HCT116 (cell line): Measurements from ENCODE around the gene CDK7. TPM values are rescaled to one million over a fixed set of nuclear protein-coding genes. Genes with fewer than 3 reads are reported as not detected.

Source experiments
- ATAC-seq: fragments of 200-7000 bp; cut with Tn5 transposase; 2 replicates; pipeline ENCODE4 v1.9.1; 2020; ENCODE audit warnings: mild to moderate bottlenecking, moderate library complexity
- BruUV-seq: library from RNA; stranded (reverse); fragments of 400-500 nt; replicated peaks from 2 replicates; lab custom pipeline; 2021; lab: Mats Ljungman, UMichigan
- CTCF ChIA-PET: fragments of 300-600 bp; sonication (Branson Sonifier 250); formaldehyde crosslinking; loops from one replicate; lab custom pipeline; 2021; ENCODE audit warnings: antibody characterized with exemption; lab: Charles Lee
- POLR2A ChIA-PET: fragments of 300-600, 350-600 bp; sonication (Branson Sonifier 250); formaldehyde crosslinking; loops from one replicate; lab custom pipeline; 2021; ENCODE audit warnings: antibody characterized with exemption; lab: Charles Lee
- RAD21 ChIA-PET, 2 experiments: fragments of 300-600 bp; sonication (Branson Sonifier 250); formaldehyde crosslinking; loops; one replicate each; lab custom pipeline; 2023; ENCODE audit warnings: low total read pairs in 2 of 2; ENCODE audit not compliant: uncharacterized antibody in 2 of 2, unreplicated experiment in 2 of 2, low non-redundant PET in 1 of 2; lab: Charles Lee
- DNase-seq: peaks from one replicate; pipeline ENCODE4 v3.0.0-alpha.2; 2010; ENCODE audit warnings: low read depth, low spot score
- H2AFZ ChIP-seq: fragments of 200-600 bp; shearing (Covaris generic), sonication (generic); 2 replicates; pipeline ENCODE4 v1.6.1; 2017; ENCODE audit warnings: low read depth, mixed run types, mixed read lengths, antibody characterized with exemption, low read length; ENCODE audit not compliant: poor library complexity, severe bottlenecking
- H3K27ac ChIP-seq: 2 replicates; pipeline ENCODE4 v1.5.1; 2012; ENCODE audit warnings: low read depth, low read length
- H3K27me3 ChIP-seq: fragments of 200-600 bp; sonication (generic); 2 replicates; pipeline ENCODE4 v1.6.1; 2016; ENCODE audit warnings: mixed run types, low read length, mixed read lengths; ENCODE audit not compliant: insufficient read depth
- H3K36me3 ChIP-seq, 2 experiments: fragments of 200-500 bp in 1 of 2; fragments of 200-600 bp in 1 of 2; sonication (Bioruptor generic) in 1 of 2; sonication (generic) in 1 of 2; 2 replicates each; pipeline versions ENCODE4 v1.5.1 to v1.6.1; 2014 to 2016; ENCODE audit warnings: low read length in 2 of 2, inconsistent platforms in 1 of 2, mixed read lengths in 1 of 2, mixed run types in 1 of 2; ENCODE audit not compliant: insufficient read depth in 2 of 2, control insufficient read depth in 1 of 2
- H3K4me1 ChIP-seq, 2 experiments: fragments of 200-600 bp in 1 of 2; sonication (generic) in 1 of 2; 2 replicates each; pipeline versions ENCODE4 v1.5.1 to v1.6.1; 2012 to 2017; ENCODE audit warnings: low read length in 2 of 2, inconsistent platforms in 1 of 2, mild to moderate bottlenecking in 1 of 2, mixed read lengths in 1 of 2, mixed run types in 1 of 2, moderate library complexity in 1 of 2; ENCODE audit not compliant: insufficient read depth in 2 of 2, control insufficient read depth in 1 of 2
- H3K4me2 ChIP-seq: fragments of 200-600 bp; sonication (generic); 2 replicates; pipeline ENCODE4 v1.6.1; 2017; ENCODE audit warnings: mixed run types, low read length, mixed read lengths
- H3K4me3 ChIP-seq, 2 experiments: fragments of 200-600 bp in 1 of 2; sonication (generic) in 1 of 2; replicated peaks in 1 of 2; 2 replicates each; pipeline ENCODE4 v1.5.1; 2011 to 2016; ENCODE audit warnings: low read length in 2 of 2, control low read depth in 1 of 2, low read depth in 1 of 2, mild to moderate bottlenecking in 1 of 2, mixed read lengths in 1 of 2, mixed run types in 1 of 2
- H3K79me2 ChIP-seq: fragments of 200-600 bp; sonication (generic); 2 replicates; pipeline ENCODE4 v1.6.1; 2017; ENCODE audit warnings: mild to moderate bottlenecking, mixed run types, low read length, moderate library complexity, mixed read lengths; ENCODE audit not compliant: insufficient read depth
- H3K9ac ChIP-seq: fragments of 200-600 bp; sonication (generic); 2 replicates; pipeline ENCODE4 v1.6.1; 2016; ENCODE audit warnings: low read length, mixed read lengths
- H3K9me2 ChIP-seq: fragments of 200-600 bp; sonication (generic), shearing (Covaris generic); 2 replicates; pipeline ENCODE4 v1.6.1; 2017; ENCODE audit warnings: mixed run types, mild to moderate bottlenecking, moderate library complexity; ENCODE audit not compliant: insufficient read depth
- H3K9me3 ChIP-seq, 2 experiments: fragments of 200-500 bp in 1 of 2; fragments of 200-600 bp in 1 of 2; sonication (Bioruptor generic) in 1 of 2; sonication (generic) in 1 of 2; 2 replicates each; pipeline ENCODE4 v1.6.1; 2014 to 2017; ENCODE audit warnings: low read length in 2 of 2, mixed read lengths in 2 of 2, inconsistent platforms in 1 of 2, low read depth in 1 of 2, mild to moderate bottlenecking in 1 of 2, mixed run types in 1 of 2, moderate library complexity in 1 of 2; ENCODE audit not compliant: control insufficient read depth in 1 of 2, insufficient read depth in 1 of 2
- H4K20me1 ChIP-seq: fragments of 200-600 bp; sonication (generic), shearing (Covaris generic); 2 replicates; pipeline ENCODE4 v1.6.1; 2017; ENCODE audit warnings: mixed run types, mild to moderate bottlenecking, moderate library complexity; ENCODE audit not compliant: insufficient read depth
- CBX3 ChIP-seq: IDR thresholded peaks from 2 replicates; pipeline ENCODE4 v1.6.1; 2012; ENCODE audit warnings: low read depth
- CEBPB ChIP-seq: IDR thresholded peaks from 2 replicates; pipeline ENCODE4 v1.6.1; 2012; ENCODE audit warnings: low read depth
- EGR1 ChIP-seq: IDR thresholded peaks from 2 replicates; pipeline ENCODE4 v1.6.1; 2012; ENCODE audit warnings: low read depth
- ELF1 ChIP-seq: IDR thresholded peaks from 2 replicates; pipeline ENCODE4 v1.6.1; 2012; ENCODE audit warnings: low read depth, borderline replicate concordance
- EZH2 ChIP-seq: fragments of 200-600 bp; sonication (generic); IDR thresholded peaks from 2 replicates; pipeline ENCODE4 v1.6.1; 2017; ENCODE audit warnings: antibody characterized with exemption, mixed run types
- EZH2phosphoT487 ChIP-seq: fragments of 200-600 bp; IDR thresholded peaks from 2 replicates; pipeline ENCODE4 v1.6.1; 2018; ENCODE audit warnings: antibody characterized with exemption, borderline replicate concordance
- FOSL1 ChIP-seq: IDR thresholded peaks from 2 replicates; pipeline ENCODE4 v1.6.1; 2012; ENCODE audit warnings: low read depth
- MAX ChIP-seq: IDR thresholded peaks from 2 replicates; pipeline ENCODE4 v1.6.1; 2012
- POLR2A ChIP-seq: IDR thresholded peaks from 2 replicates; pipeline ENCODE4 v1.7.0; 2011; ENCODE audit warnings: borderline replicate concordance; ENCODE audit not compliant: insufficient read depth, insufficient read length; ENCODE audit errors: extremely low read depth
- RAD21 ChIP-seq: IDR thresholded peaks from 2 replicates; pipeline ENCODE4 v1.6.1; 2012; ENCODE audit warnings: low read depth, mild to moderate bottlenecking
- REST ChIP-seq: IDR thresholded peaks from 2 replicates; pipeline ENCODE4 v1.6.1; 2012; ENCODE audit warnings: low read depth
- SIN3A ChIP-seq: IDR thresholded peaks from 2 replicates; pipeline ENCODE4 v1.6.1; 2012; ENCODE audit warnings: low read depth
- SP1 ChIP-seq: IDR thresholded peaks from 2 replicates; pipeline ENCODE4 v1.6.1; 2012; ENCODE audit warnings: low read depth
- SRF ChIP-seq: IDR thresholded peaks from 2 replicates; pipeline ENCODE4 v1.6.1; 2012; ENCODE audit warnings: low read depth
- TCF7L2 ChIP-seq: IDR thresholded peaks from 2 replicates; pipeline ENCODE4 v1.7.0; 2011; ENCODE audit warnings: borderline replicate concordance, inconsistent platforms; ENCODE audit not compliant: insufficient read depth, insufficient read length; ENCODE audit errors: extremely low read depth
- ZFX ChIP-seq: fragments of 450-650 bp; IDR thresholded peaks from 2 replicates; pipeline ENCODE4 v1.6.1; 2017
- ZNF274 ChIP-seq: fragments of 200-500 bp; sonication (Bioruptor generic); IDR thresholded peaks from 2 replicates; pipeline ENCODE4 v1.6.1; 2014; ENCODE audit warnings: mild to moderate bottlenecking, low read depth, low read length, inconsistent platforms
- intact Hi-C: fragments of 100-400 bp; cut with micrococcal nuclease; formaldehyde crosslinking; loops from 2 replicates; pipeline ENCODE4 v1.10.0; 2022
- total RNA-seq: library from RNA; stranded (reverse); gene quantifications from one replicate; pipeline ENCODE4 v1.2.1, GENCODE V29; 2021; ENCODE audit not compliant: unreplicated experiment

Gene CDK7
- total RNA-seq, 1 experiment from 2014 or later = 67.0 TPM

- no peak for TF ChIP-seq REST
- TF ChIP-seq SP1 = no peak
- TF ChIP-seq FOSL1 = no peak
- TF ChIP-seq SRF = no peak
- no peak for TF ChIP-seq SIN3A
- no peak for TF ChIP-seq MAX
- TF ChIP-seq EZH2phosphoT487 = no peak
Measured at GRCh38 chr5:69242215-69242927, 7.7 kb downstream of the CDK7 start (continued).

- CTCF ChIA-PET = no interaction called here
- no peaks in the 10 kb centered on the region for H3K9me2 ChIP-seq
- DNase-seq = no peak
- no peaks in the 10 kb centered on the region for H3K27me3 ChIP-seq
- no peaks in the 10 kb centered on the region for H3K9me3 ChIP-seq
- BruUV-seq = no TSS peak
- H2AFZ ChIP-seq = no peak overlapping the region
- ATAC-seq = no peak
- H3K4me3 ChIP-seq = no peak overlapping the region
- no peak overlapping the region for H3K9ac ChIP-seq
- intact Hi-C loops = no loop called here
- H3K4me2 ChIP-seq = no peak overlapping the region
- no peak overlapping the region for H3K27ac ChIP-seq
- peaks cover 4% of the 10 kb centered on the region; the same call in 1 of the 2 replicates for H4K20me1 ChIP-seq
- peaks cover 3% of the 10 kb centered on the region in 2 experiments; a peak in 2 of 4 replicates for H3K36me3 ChIP-seq
- POLR2A ChIA-PET = no interaction called here
- peaks cover 7 to 13% of the 10 kb centered on the region in 2 experiments; a peak in 3 of 4 replicates for H3K4me1 ChIP-seq
- RAD21 ChIA-PET = no interaction called here
- H3K79me2 ChIP-seq = peaks cover 99% of the 10 kb centered on the region
- TF ChIP-seq REST (no peak), CEBPB (no peak), RAD21 (no peak), CBX3 (no peak), POLR2A (no peak), TCF7L2 (no peak), ELF1 (no peak), SP1 (no peak), EGR1 (no peak), EZH2phosphoT487 (no peak), MAX (no peak), SIN3A (no peak), SRF (no peak), ZFX (no peak), EZH2 (no peak), ZNF274 (no peak), FOSL1 (no peak)
Measured at GRCh38 chr5:69245031-69245430, 10.3 kb downstream of the CDK7 start.
